ENCODE results near the gene PLA2G10. TPM values are rescaled to one million over a fixed set of nuclear protein-coding genes. Genes with fewer than 3 reads are reported as not detected.
"Not testable (repeated sequence)": the region's sequence is repeated elsewhere in the genome, so short reads cannot be mapped to it uniquely, and the experiment has no call there.

The PLA2G10 gene, protein sequence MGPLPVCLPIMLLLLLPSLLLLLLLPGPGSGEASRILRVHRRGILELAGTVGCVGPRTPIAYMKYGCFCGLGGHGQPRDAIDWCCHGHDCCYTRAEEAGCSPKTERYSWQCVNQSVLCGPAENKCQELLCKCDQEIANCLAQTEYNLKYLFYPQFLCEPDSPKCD
- not detected for polyA plus RNA-seq (2013, experiment 1 of 2)
- not detected for polyA plus RNA-seq (2013, experiment 2 of 2)

DNA sequence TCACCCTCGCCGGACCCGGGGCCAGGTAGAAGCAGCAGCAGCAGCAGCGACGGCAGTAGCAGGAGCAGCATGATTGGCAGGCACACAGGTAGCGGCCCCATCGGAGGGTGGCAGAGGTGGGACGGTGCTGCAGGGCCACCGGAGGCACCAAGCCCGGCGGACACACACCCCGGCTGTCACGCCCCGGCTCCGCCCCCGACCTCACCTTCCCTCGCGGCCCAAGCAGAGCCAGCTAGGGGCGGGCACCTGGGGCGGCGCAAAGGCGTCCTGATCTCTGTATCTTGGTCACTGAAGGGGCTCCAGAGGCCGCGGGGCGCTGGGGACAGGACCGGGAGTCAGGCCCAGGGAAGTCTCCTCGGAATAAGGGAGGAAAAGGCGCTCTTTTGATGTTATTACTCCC, at the start of gene PLA2G10:
Gene PLA2G10 (minus strand): TSS at position 180 of the 400 bp plus-strand sequence. CDS start 79 bp downstream, at position 101.
- H3K9me3 ChIP-seq (replicated peaks in 1 of 2; ENCODE audit: control insufficient read depth in 2 of 2, insufficient read depth in 1 of 2, low read depth in 1 of 2, low read length in 2 of 2); H3K4me3 ChIP-seq (ENCODE audit: low read length in 2 of 2); H3K23ac ChIP-seq (ENCODE audit: low read depth, low read length, poor library complexity); H4K8ac ChIP-seq (ENCODE audit: low read depth, low read length); H3K14ac ChIP-seq (ENCODE audit: low read length); H3K27me3 ChIP-seq (ENCODE audit: control insufficient read depth in 3 of 3, insufficient read depth in 3 of 3, low read depth in 1 of 3, low read length in 3 of 3); H3K4me2 ChIP-seq (ENCODE audit: insufficient read depth, low read length, poor library complexity, severe bottlenecking); DNase-seq (ENCODE audit: low spot score); H2BK120ac ChIP-seq (ENCODE audit: low read depth, low read length); H2BK5ac ChIP-seq (ENCODE audit: low read length); H4K91ac ChIP-seq (ENCODE audit: low read depth, low read length, poor library complexity); H3K36me3 ChIP-seq (replicated peaks in 1 of 2; ENCODE audit: control insufficient read depth in 2 of 2, insufficient read depth in 2 of 2, low read length in 2 of 2); H3K79me1 ChIP-seq (ENCODE audit: low read depth, low read length); H2AK5ac ChIP-seq (ENCODE audit: low read depth, low read length); H3K9ac ChIP-seq (ENCODE audit: low read depth, low read length, poor library complexity); H2BK15ac ChIP-seq (ENCODE audit: low read length); H2BK12ac ChIP-seq (ENCODE audit: low read length); H3K4me1 ChIP-seq (ENCODE audit: control insufficient read depth in 2 of 2, insufficient read depth in 1 of 2, low read depth in 1 of 2, low read length in 2 of 2); H3K18ac ChIP-seq (ENCODE audit: low read length); H3K4ac ChIP-seq (ENCODE audit: low read length); H3K27ac ChIP-seq (replicated peaks; ENCODE audit: low read length); H2AFZ ChIP-seq (ENCODE audit: low read length): not testable (repeated sequence)
- WGBS, 2 donors (ENCODE audit: extremely low coverage in 2 of 2, insufficient read length in 2 of 2, insufficient replicate concordance in 1 of 2) = no CpG with 5 or more reads among the region's 28 CpGs

DNA sequence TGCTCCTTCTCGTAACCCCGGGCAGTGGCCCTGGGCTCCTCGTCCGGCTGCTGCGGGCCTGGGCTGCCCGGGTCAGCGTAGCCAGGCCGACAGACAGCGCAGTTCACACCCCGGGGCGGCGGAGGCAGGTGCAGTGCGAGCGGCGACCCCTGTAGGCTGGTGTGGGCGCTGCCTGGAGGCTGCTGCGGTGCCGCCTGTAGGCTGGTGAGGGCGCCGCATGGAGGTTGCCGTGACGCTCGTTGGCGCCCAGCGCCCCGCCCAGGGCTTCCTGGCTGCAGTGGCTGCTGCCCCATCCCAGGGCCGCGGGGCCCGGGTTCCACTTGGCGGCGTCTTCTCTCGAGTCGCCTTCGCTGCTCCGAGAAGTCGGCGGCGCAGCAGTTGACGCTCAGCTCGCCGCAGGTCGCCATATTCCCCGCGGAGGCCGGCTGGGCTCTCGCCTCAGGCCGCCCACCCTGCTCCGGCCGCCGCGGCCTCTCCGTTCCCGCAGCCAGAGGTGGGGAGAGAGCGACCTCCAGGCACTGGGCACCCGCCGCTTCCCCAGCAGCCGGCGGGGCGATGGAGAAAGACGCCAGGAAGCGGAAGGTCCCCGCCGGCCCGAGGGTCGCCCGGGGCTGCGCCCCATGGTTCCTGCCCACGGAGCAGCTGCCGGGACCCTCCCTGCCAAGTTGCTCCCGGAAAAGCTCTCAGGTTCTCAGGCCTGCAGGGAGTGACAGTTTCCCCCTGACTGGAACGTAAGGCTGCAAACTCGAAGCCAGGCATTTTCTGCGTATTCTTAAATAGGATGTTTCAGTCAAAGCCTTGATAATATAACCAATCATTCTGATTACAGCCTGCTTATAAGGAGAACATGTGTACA, 48.4 kb upstream of the PLA2G10 start, which contains the start of gene NPIPA2:
Gene NPIPA2 (plus strand): TSS at position 261 of the 856 bp plus-strand sequence. CDS start 5,533 bp downstream, outside the sequence.
- not testable (repeated sequence) for H2BK12ac ChIP-seq (ENCODE audit: low read length); H3K4me1 ChIP-seq (ENCODE audit: control insufficient read depth in 2 of 2, insufficient read depth in 1 of 2, low read depth in 1 of 2, low read length in 2 of 2); H2BK120ac ChIP-seq (ENCODE audit: low read depth, low read length); H3K27ac ChIP-seq (replicated peaks; ENCODE audit: low read length); H3K4ac ChIP-seq (ENCODE audit: low read length); DNase-seq (ENCODE audit: low spot score); H3K18ac ChIP-seq (ENCODE audit: low read length); H3K27me3 ChIP-seq (ENCODE audit: control insufficient read depth in 3 of 3, insufficient read depth in 3 of 3, low read depth in 1 of 3, low read length in 3 of 3); H2AK5ac ChIP-seq (ENCODE audit: low read depth, low read length); H3K23ac ChIP-seq (ENCODE audit: low read depth, low read length, poor library complexity); H4K8ac ChIP-seq (ENCODE audit: low read depth, low read length); H4K91ac ChIP-seq (ENCODE audit: low read depth, low read length, poor library complexity); H3K4me3 ChIP-seq (ENCODE audit: low read length in 2 of 2); H3K9ac ChIP-seq (ENCODE audit: low read depth, low read length, poor library complexity); H2BK5ac ChIP-seq (ENCODE audit: low read length); H3K79me1 ChIP-seq (ENCODE audit: low read depth, low read length); H3K4me2 ChIP-seq (ENCODE audit: insufficient read depth, low read length, poor library complexity, severe bottlenecking); H2AFZ ChIP-seq (ENCODE audit: low read length); H3K9me3 ChIP-seq (replicated peaks in 1 of 2; ENCODE audit: control insufficient read depth in 2 of 2, insufficient read depth in 1 of 2, low read depth in 1 of 2, low read length in 2 of 2); H3K36me3 ChIP-seq (replicated peaks in 1 of 2; ENCODE audit: control insufficient read depth in 2 of 2, insufficient read depth in 2 of 2, low read length in 2 of 2); H2BK15ac ChIP-seq (ENCODE audit: low read length); H3K14ac ChIP-seq (ENCODE audit: low read length)
- no CpG with 5 or more reads among the region's 73 CpGs for WGBS, 2 donors (ENCODE audit: extremely low coverage in 2 of 2, insufficient read length in 2 of 2, insufficient replicate concordance in 1 of 2)

DNA sequence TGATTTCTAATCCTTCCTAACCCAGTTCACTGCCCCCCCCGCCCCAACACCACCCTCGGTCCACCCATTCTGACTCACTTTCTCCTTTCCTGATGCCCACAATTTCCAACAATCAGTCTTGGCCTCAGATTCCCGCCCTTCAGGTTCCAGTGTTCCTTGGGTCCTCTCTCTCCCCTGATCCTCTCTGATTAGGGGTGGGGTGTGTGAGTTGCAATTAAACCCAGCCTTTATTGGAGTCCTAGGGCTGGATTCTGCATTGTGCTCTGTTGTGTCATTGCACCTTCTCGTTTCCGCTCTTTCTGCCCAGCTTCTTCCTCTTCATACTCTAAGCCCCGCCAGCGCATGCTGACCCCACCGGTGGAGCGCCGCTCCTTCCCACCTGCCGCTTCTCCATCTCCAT, 47.7 kb upstream of the PLA2G10 start:
- H3K9ac ChIP-seq (ENCODE audit: low read depth, low read length, poor library complexity); DNase-seq (ENCODE audit: low spot score); H2BK5ac ChIP-seq (ENCODE audit: low read length); H3K27me3 ChIP-seq (ENCODE audit: control insufficient read depth in 3 of 3, insufficient read depth in 3 of 3, low read depth in 1 of 3, low read length in 3 of 3); H3K4me1 ChIP-seq (ENCODE audit: control insufficient read depth in 2 of 2, insufficient read depth in 1 of 2, low read depth in 1 of 2, low read length in 2 of 2); H2BK12ac ChIP-seq (ENCODE audit: low read length); H3K14ac ChIP-seq (ENCODE audit: low read length); H3K4ac ChIP-seq (ENCODE audit: low read length); H3K23ac ChIP-seq (ENCODE audit: low read depth, low read length, poor library complexity); H4K91ac ChIP-seq (ENCODE audit: low read depth, low read length, poor library complexity); H2AFZ ChIP-seq (ENCODE audit: low read length); H2BK15ac ChIP-seq (ENCODE audit: low read length); H3K4me2 ChIP-seq (ENCODE audit: insufficient read depth, low read length, poor library complexity, severe bottlenecking); H3K79me1 ChIP-seq (ENCODE audit: low read depth, low read length); H4K8ac ChIP-seq (ENCODE audit: low read depth, low read length); H2AK5ac ChIP-seq (ENCODE audit: low read depth, low read length); H3K18ac ChIP-seq (ENCODE audit: low read length); H3K27ac ChIP-seq (replicated peaks; ENCODE audit: low read length); H3K4me3 ChIP-seq (ENCODE audit: low read length in 2 of 2); H2BK120ac ChIP-seq (ENCODE audit: low read depth, low read length); H3K36me3 ChIP-seq (replicated peaks in 1 of 2; ENCODE audit: control insufficient read depth in 2 of 2, insufficient read depth in 2 of 2, low read length in 2 of 2); H3K9me3 ChIP-seq (replicated peaks in 1 of 2; ENCODE audit: control insufficient read depth in 2 of 2, insufficient read depth in 1 of 2, low read depth in 1 of 2, low read length in 2 of 2): not testable (repeated sequence)
- WGBS, 2 donors (ENCODE audit: extremely low coverage in 2 of 2, insufficient read length in 2 of 2, insufficient replicate concordance in 1 of 2) = no CpG with 5 or more reads among the region's 11 CpGs

DNA sequence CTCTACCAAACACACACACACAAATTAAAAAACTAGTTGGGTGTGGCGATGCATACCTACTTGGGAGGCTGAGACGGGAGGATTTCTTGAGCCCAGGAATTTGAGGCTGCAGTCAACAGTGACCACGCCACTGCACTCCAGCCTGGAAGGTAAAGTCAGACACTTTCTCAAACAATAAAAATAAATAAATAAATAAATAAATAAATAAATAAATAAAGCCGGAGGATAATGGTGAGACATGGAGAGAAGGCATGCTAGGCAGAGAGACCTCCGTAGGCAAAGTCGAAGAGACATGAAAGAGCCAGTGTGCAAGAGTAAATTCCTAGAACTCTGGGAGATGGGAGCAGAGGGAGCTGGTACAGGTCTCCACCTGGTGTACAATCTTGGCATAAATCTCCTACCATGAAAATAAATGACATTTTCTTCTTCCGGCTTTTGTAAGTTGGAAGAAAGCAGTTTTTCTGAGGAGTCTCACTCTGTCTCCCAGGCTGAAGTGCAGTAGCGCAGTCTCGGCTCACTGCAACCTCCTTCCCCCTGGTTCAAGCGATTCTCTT, 46.8 kb upstream of the PLA2G10 start:
- H3K14ac ChIP-seq (ENCODE audit: low read length); DNase-seq (ENCODE audit: low spot score); H3K36me3 ChIP-seq (replicated peaks in 1 of 2; ENCODE audit: control insufficient read depth in 2 of 2, insufficient read depth in 2 of 2, low read length in 2 of 2); H3K4me3 ChIP-seq (ENCODE audit: low read length in 2 of 2); H3K23ac ChIP-seq (ENCODE audit: low read depth, low read length, poor library complexity); H3K27me3 ChIP-seq (ENCODE audit: control insufficient read depth in 3 of 3, insufficient read depth in 3 of 3, low read depth in 1 of 3, low read length in 3 of 3); H4K91ac ChIP-seq (ENCODE audit: low read depth, low read length, poor library complexity); H2BK15ac ChIP-seq (ENCODE audit: low read length); H2BK12ac ChIP-seq (ENCODE audit: low read length); H2AFZ ChIP-seq (ENCODE audit: low read length); H3K9me3 ChIP-seq (replicated peaks in 1 of 2; ENCODE audit: control insufficient read depth in 2 of 2, insufficient read depth in 1 of 2, low read depth in 1 of 2, low read length in 2 of 2); H3K79me1 ChIP-seq (ENCODE audit: low read depth, low read length); H3K9ac ChIP-seq (ENCODE audit: low read depth, low read length, poor library complexity); H2AK5ac ChIP-seq (ENCODE audit: low read depth, low read length); H4K8ac ChIP-seq (ENCODE audit: low read depth, low read length); H3K4me1 ChIP-seq (ENCODE audit: control insufficient read depth in 2 of 2, insufficient read depth in 1 of 2, low read depth in 1 of 2, low read length in 2 of 2); H3K4me2 ChIP-seq (ENCODE audit: insufficient read depth, low read length, poor library complexity, severe bottlenecking); H2BK120ac ChIP-seq (ENCODE audit: low read depth, low read length); H3K27ac ChIP-seq (replicated peaks; ENCODE audit: low read length); H3K18ac ChIP-seq (ENCODE audit: low read length); H2BK5ac ChIP-seq (ENCODE audit: low read length); H3K4ac ChIP-seq (ENCODE audit: low read length): not testable (repeated sequence)
- no CpG with 5 or more reads among the region's 10 CpGs for WGBS, 2 donors (ENCODE audit: extremely low coverage in 2 of 2, insufficient read length in 2 of 2, insufficient replicate concordance in 1 of 2)
